K562 (cell line): Measurements from ENCODE around the gene HIVEP3.

Experiments used
- CBX8 ChIP-seq: fragments of 200-600 bp; sonication (generic); IDR thresholded peaks from 2 replicates; pipeline ENCODE4 v1.6.1; 2012; ENCODE audit warnings: borderline replicate concordance, mixed run types, low read depth, mild to moderate bottlenecking, moderate library complexity, mixed read lengths, low read length, control low read depth, inconsistent platforms; ENCODE audit not compliant: poor library complexity, severe bottlenecking; ENCODE audit errors: extremely low read depth
- FOXM1 ChIP-seq, 2 experiments: fragments of 450-650 bp in 1 of 2; sonication (generic) in 1 of 2; formaldehyde crosslinking in 1 of 2; IDR thresholded peaks; 2 replicates each; pipeline versions ENCODE4 v1.6.1 to v1.9.0; 2017 to 2022; ENCODE audit warnings: low read depth in 2 of 2, mild to moderate bottlenecking in 2 of 2, missing genetic modification reagents in 1 of 2, moderate library complexity in 1 of 2
- GATA2 ChIP-seq: sonication (generic); formaldehyde crosslinking; IDR thresholded peaks from 2 replicates; pipeline ENCODE4 v1.4.0; 2020; ENCODE audit warnings: mild to moderate bottlenecking, missing genetic modification reagents
- HDAC6 ChIP-seq: IDR thresholded peaks from 2 replicates; pipeline ENCODE4 v1.6.1; 2012; ENCODE audit warnings: low read depth, mild to moderate bottlenecking, control low read depth, inconsistent platforms, low read length, moderate library complexity
- JUNB ChIP-seq: fragments of 450-650 bp; formaldehyde crosslinking; conservative IDR thresholded peaks from 2 replicates; pipeline ENCODE4 v1.4.0; 2020; ENCODE audit warnings: mild to moderate bottlenecking
- LARP7 ChIP-seq: fragments of 450-650 bp; IDR thresholded peaks from 2 replicates; pipeline ENCODE4 v1.6.1; 2016
- MXI1 ChIP-seq: IDR thresholded peaks from 2 replicates; pipeline ENCODE4 v1.6.1; 2011; ENCODE audit warnings: low read depth, mild to moderate bottlenecking, improper control_type of control experiment, low read length
- RCOR1 ChIP-seq, 2 experiments: IDR thresholded peaks; 2 replicates each; pipeline ENCODE4 v1.6.1; 2012; ENCODE audit warnings: low read depth in 2 of 2, low read length in 2 of 2, borderline replicate concordance in 1 of 2, improper control_type of control experiment in 1 of 2
- YY1 ChIP-seq, 3 experiments: IDR thresholded peaks; 2 replicates each; pipeline ENCODE4 v1.6.1; 2011; ENCODE audit warnings: low read length in 2 of 3, mild to moderate bottlenecking in 2 of 3, moderate library complexity in 2 of 3, borderline replicate concordance in 1 of 3, control low read depth in 1 of 3, low read depth in 1 of 3; ENCODE audit not compliant: insufficient read depth in 3 of 3, insufficient replicate concordance in 2 of 3, control insufficient read depth in 1 of 3, insufficient read length in 1 of 3; ENCODE audit errors: extremely low read depth in 1 of 3
- ZEB2 ChIP-seq: fragments of 450-650 bp; IDR thresholded peaks from 2 replicates; pipeline ENCODE4 v1.6.1; 2016
- ZFP36 ChIP-seq: fragments of 150-350 bp; IDR thresholded peaks from 2 replicates; pipeline ENCODE4 v1.6.1; 2018; ENCODE audit warnings: low read length, low read depth; ENCODE audit not compliant: partially characterized antibody
- TF ChIP-seq, protein P1 (sequence below), 3 experiments: IDR thresholded peaks in 2 of 3; conservative IDR thresholded peaks in 1 of 3; 2 replicates each; pipeline ENCODE4 v1.5.1; 2011 to 2012; ENCODE audit warnings: low read length in 3 of 3, mild to moderate bottlenecking in 3 of 3, control low read depth in 2 of 3, improper control_type of control experiment in 1 of 3, inconsistent platforms in 1 of 3, low read depth in 1 of 3, mixed read lengths in 1 of 3, moderate library complexity in 1 of 3; ENCODE audit not compliant: insufficient read depth in 2 of 3

DNA sequence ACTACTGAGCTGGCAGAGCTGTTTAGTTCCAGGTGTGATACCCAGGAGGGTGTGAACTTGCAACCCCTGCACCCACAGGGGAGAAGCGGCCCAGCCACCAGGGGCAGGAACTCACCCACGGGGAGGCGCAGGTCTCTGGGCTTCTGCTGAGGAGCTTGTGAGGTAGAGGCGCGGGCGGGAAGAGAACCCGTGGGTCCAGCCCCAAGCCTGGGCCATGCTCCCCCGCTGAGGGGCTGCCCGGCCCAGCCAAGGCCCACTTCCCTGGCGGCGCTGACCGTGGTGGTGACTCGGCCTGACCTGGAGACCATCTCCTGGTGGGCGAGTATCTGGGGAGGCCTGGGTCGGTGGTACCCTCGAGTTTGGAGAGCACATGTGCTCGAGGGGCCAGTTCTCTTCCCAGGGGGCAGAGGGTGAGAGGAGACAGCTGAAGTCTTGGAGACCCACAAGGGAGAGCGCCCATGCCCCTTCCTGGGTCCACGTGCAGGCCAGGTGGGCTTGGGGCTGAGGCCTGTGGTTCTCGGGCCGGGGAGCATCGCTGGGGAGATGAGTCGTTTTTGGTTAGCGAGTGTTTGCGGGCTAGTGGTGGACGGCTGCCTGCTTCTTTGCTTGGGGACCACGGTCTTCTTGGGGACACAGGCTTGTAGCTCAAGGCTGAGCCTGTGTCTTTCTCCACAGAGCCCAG, 405.9 kb downstream of the HIVEP3 start:
- TF ChIP-seq ZFP36 (no peak), HDAC6 (no peak), YY1 (IDR thresholded peaks at IDR 0.05; ENCODE audit: borderline replicate concordance in 1 of 3, control insufficient read depth in 1 of 3, extremely low read depth in 1 of 3, insufficient read depth in 3 of 3, insufficient read length in 1 of 3, insufficient replicate concordance in 2 of 3, low read depth in 1 of 3, low read length in 2 of 3) (no peak), FOXM1 (IDR thresholded peaks at IDR 0.05; ENCODE audit: low read depth) (no peak), FOXM1 (CRISPR knock-in tag; IDR thresholded peaks at IDR 0.05; ENCODE audit: low read depth) (no peak), ZEB2 (no peak), GATA2 (no peak), JUNB (CRISPR knock-in tag) (no peak), LARP7 (no peak), CBX8 (no peak), RCOR1 (IDR thresholded peaks at IDR 0.05; ENCODE audit: borderline replicate concordance in 1 of 2, low read depth in 2 of 2, low read length in 2 of 2) (no peak), MXI1 (no peak)
- TF ChIP-seq, protein P1, sequence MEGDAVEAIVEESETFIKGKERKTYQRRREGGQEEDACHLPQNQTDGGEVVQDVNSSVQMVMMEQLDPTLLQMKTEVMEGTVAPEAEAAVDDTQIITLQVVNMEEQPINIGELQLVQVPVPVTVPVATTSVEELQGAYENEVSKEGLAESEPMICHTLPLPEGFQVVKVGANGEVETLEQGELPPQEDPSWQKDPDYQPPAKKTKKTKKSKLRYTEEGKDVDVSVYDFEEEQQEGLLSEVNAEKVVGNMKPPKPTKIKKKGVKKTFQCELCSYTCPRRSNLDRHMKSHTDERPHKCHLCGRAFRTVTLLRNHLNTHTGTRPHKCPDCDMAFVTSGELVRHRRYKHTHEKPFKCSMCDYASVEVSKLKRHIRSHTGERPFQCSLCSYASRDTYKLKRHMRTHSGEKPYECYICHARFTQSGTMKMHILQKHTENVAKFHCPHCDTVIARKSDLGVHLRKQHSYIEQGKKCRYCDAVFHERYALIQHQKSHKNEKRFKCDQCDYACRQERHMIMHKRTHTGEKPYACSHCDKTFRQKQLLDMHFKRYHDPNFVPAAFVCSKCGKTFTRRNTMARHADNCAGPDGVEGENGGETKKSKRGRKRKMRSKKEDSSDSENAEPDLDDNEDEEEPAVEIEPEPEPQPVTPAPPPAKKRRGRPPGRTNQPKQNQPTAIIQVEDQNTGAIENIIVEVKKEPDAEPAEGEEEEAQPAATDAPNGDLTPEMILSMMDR (IDR thresholded peaks at IDR 0.05 in 2 of 3, conservative IDR thresholded peaks at IDR 0.05 in 1 of 3; ENCODE audit: insufficient read depth in 2 of 3, low read depth in 1 of 3, low read length in 3 of 3): no peak
